ENCODE data around the gene MTREX. TPM values are rescaled to one million over a fixed set of nuclear protein-coding genes. Genes with fewer than 3 reads are reported as not detected.

The MTREX gene
- polyA plus RNA-seq, 3 donors = 10.2 to 14.4 (median 12.2) TPM

GRCh38 chr5:55300890-55301289 is 6.9 kb upstream of the MTREX start:
- Mint-ChIP-seq H3K4me3 (no peak overlapping the region), H3K36me3 (peaks cover 32 to 34% of the 10 kb centered on the region in 2 donors), H3K9me3 (peaks cover 4 to 17% (median 11%) of the 10 kb centered on the region in 7 donors), H3K4me1 (peaks cover 13% of the 10 kb centered on the region), H3K27ac (no peak overlapping the region), H3K27me3 (ENCODE audit: low read depth in 3 of 3) (peaks cover 0 to 1% (median 0%) of the 10 kb centered on the region in 3 donors)
- Histone ChIP-seq H3K9me3 (replicated peaks in 1 of 2; ENCODE audit: control insufficient read depth in 1 of 2, insufficient read depth in 1 of 2, low read length in 2 of 2) (peaks cover 0 to 6% of the 10 kb centered on the region in 2 donors), H3K79me2 (ENCODE audit: insufficient read depth, low read length) (peaks cover 63% of the 10 kb centered on the region), H3K4me1 (ENCODE audit: control insufficient read depth in 1 of 2, insufficient read depth in 2 of 2, low read length in 2 of 2) (peaks cover 12 to 26% of the 10 kb centered on the region in 2 donors), H3K36me3 (replicated peaks in 1 of 2; ENCODE audit: control insufficient read depth in 1 of 2, insufficient read depth in 2 of 2, low read length in 2 of 2) (peaks cover 24 to 43% of the 10 kb centered on the region in 2 donors), H3K27ac (ENCODE audit: low read depth in 1 of 2, low read length in 2 of 2) (no peak overlapping the region), H3K4me2 (replicated peaks; ENCODE audit: extremely low read depth, low read length, poor library complexity, severe bottlenecking) (no peak overlapping the region), H4K20me1 (ENCODE audit: insufficient read depth, low read length) (peaks cover 34% of the 10 kb centered on the region), H3K27me3 (ENCODE audit: control insufficient read depth in 2 of 2, insufficient read depth in 2 of 2, low read length in 2 of 2) (no peaks in the 10 kb centered on the region), H3K4me3 (replicated peaks in 1 of 3; ENCODE audit: low read depth in 2 of 3, low read length in 3 of 3) (no peak overlapping the region), H3K9ac (ENCODE audit: insufficient read depth, low read length, poor library complexity, severe bottlenecking) (no peak overlapping the region), H2AFZ (ENCODE audit: insufficient read depth, low read depth, low read length, poor library complexity, severe bottlenecking) (no peak overlapping the region)
- DNase-seq = no peak
- intact Hi-C loops (cut with micrococcal nuclease) = no loop called here
- TF ChIP-seq, protein P1, sequence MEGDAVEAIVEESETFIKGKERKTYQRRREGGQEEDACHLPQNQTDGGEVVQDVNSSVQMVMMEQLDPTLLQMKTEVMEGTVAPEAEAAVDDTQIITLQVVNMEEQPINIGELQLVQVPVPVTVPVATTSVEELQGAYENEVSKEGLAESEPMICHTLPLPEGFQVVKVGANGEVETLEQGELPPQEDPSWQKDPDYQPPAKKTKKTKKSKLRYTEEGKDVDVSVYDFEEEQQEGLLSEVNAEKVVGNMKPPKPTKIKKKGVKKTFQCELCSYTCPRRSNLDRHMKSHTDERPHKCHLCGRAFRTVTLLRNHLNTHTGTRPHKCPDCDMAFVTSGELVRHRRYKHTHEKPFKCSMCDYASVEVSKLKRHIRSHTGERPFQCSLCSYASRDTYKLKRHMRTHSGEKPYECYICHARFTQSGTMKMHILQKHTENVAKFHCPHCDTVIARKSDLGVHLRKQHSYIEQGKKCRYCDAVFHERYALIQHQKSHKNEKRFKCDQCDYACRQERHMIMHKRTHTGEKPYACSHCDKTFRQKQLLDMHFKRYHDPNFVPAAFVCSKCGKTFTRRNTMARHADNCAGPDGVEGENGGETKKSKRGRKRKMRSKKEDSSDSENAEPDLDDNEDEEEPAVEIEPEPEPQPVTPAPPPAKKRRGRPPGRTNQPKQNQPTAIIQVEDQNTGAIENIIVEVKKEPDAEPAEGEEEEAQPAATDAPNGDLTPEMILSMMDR (IDR thresholded peaks at IDR 0.05) = no peak
- 100% methylated on average over 2 of the region's 2 CpGs for WGBS (ENCODE audit: insufficient coverage)

- 33% methylated on average over 2 of the region's 4 CpGs for WGBS (ENCODE audit: insufficient coverage)
- Histone ChIP-seq H3K4me2 (replicated peaks; ENCODE audit: extremely low read depth, low read length, poor library complexity, severe bottlenecking) (peak overlapping the region; percentile 12), H3K4me3 (replicated peaks in 1 of 3; ENCODE audit: low read depth in 2 of 3, low read length in 3 of 3) (no peak overlapping the region), H3K79me2 (ENCODE audit: insufficient read depth, low read length) (peaks cover 80% of the 10 kb centered on the region), H4K20me1 (ENCODE audit: insufficient read depth, low read length) (peaks cover 37% of the 10 kb centered on the region), H3K9me3 (replicated peaks in 1 of 2; ENCODE audit: control insufficient read depth in 1 of 2, insufficient read depth in 1 of 2, low read length in 2 of 2) (peaks cover 0 to 6% of the 10 kb centered on the region in 2 donors), H3K4me1 (ENCODE audit: control insufficient read depth in 1 of 2, insufficient read depth in 2 of 2, low read length in 2 of 2) (peaks cover 25 to 40% of the 10 kb centered on the region in 2 donors), H3K27ac (ENCODE audit: low read depth in 1 of 2, low read length in 2 of 2) (peak overlapping the region in 1 of 2 donors; percentile 71), H3K9ac (ENCODE audit: insufficient read depth, low read length, poor library complexity, severe bottlenecking) (no peak overlapping the region), H3K27me3 (ENCODE audit: control insufficient read depth in 2 of 2, insufficient read depth in 2 of 2, low read length in 2 of 2) (no peaks in the 10 kb centered on the region), H2AFZ (ENCODE audit: insufficient read depth, low read depth, low read length, poor library complexity, severe bottlenecking) (no peak overlapping the region), H3K36me3 (replicated peaks in 1 of 2; ENCODE audit: control insufficient read depth in 1 of 2, insufficient read depth in 2 of 2, low read length in 2 of 2) (peaks cover 4 to 19% of the 10 kb centered on the region in 2 donors)
- peaks cover 0 to 1% (median 0%) of the 10 kb centered on the region in 3 donors for H3K27me3 Mint-ChIP-seq (ENCODE audit: low read depth in 3 of 3)
- H3K9me3 Mint-ChIP-seq = peaks cover 4 to 17% (median 11%) of the 10 kb centered on the region in 7 donors
- H3K27ac Mint-ChIP-seq = peak overlapping the region; percentile 80 to 95 (median 88)
- peaks cover 13% of the 10 kb centered on the region for H3K4me1 Mint-ChIP-seq
- intact Hi-C loops (cut with micrococcal nuclease) = no loop called here
- TF ChIP-seq, protein P1 (IDR thresholded peaks at IDR 0.05) = no peak
- peak overlapping the region; percentile 17 to 18 for H3K4me3 Mint-ChIP-seq
- peak; percentile 69 to 79 (median 78) for DNase-seq
- H3K36me3 Mint-ChIP-seq = peaks cover 14% of the 10 kb centered on the region in 2 donors
Measured at GRCh38 chr5:55303238-55303690, 4.5 kb upstream of the MTREX start.
